ENCODE measurements around the gene CCDC33. TPM values are rescaled to one million over a fixed set of nuclear protein-coding genes. Genes with fewer than 3 reads are reported as not detected.

CCDC33 gene
- total RNA-seq, 4 donors from 2014 or later, result not detected

- TF ChIP-seq EP300 (IDR thresholded peaks at IDR 0.05) (no peak), CTCF (IDR thresholded peaks at IDR 0.05) (no peak), POLR2A (IDR thresholded peaks at IDR 0.05) (no peak)
- H3K36me3 ChIP-seq, result no peaks in the 10 kb centered on the region
- H3K4me1 ChIP-seq, result no peaks in the 10 kb centered on the region
- H3K27me3 ChIP-seq, result peaks cover 0 to 35% of the 10 kb centered on the region in 2 donors
- no peak overlapping the region for H3K4me3 ChIP-seq
- H3K27ac ChIP-seq, result no peak overlapping the region
- DNase-seq (ENCODE audit: low spot score in 2 of 2), result no peak
- 33 to 34% methylated on average over 5 of the region's 5 CpGs for WGBS, 2 donors
- H3K9me3 ChIP-seq, result no peaks in the 10 kb centered on the region
Measured at GRCh38 chr15:74265046-74265639, 29.0 kb downstream of the CCDC33 start.

GRCh38 chr15:74268020-74268419 is 31.9 kb downstream of the CCDC33 start:
- 72 to 75% methylated on average over 6 of the region's 6 CpGs for WGBS, 2 donors
- Histone ChIP-seq H3K4me3 (no peak overlapping the region), H3K27ac (no peak overlapping the region), H3K9me3 (no peaks in the 10 kb centered on the region), H3K27me3 (peaks cover 0 to 32% of the 10 kb centered on the region in 2 donors), H3K36me3 (no peaks in the 10 kb centered on the region), H3K4me1 (no peaks in the 10 kb centered on the region)
- TF ChIP-seq EP300 (IDR thresholded peaks at IDR 0.05) (no peak), CTCF (IDR thresholded peaks at IDR 0.05) (no peak), POLR2A (IDR thresholded peaks at IDR 0.05) (no peak)
- DNase-seq (ENCODE audit: low spot score in 2 of 2), result no peak

DNA sequence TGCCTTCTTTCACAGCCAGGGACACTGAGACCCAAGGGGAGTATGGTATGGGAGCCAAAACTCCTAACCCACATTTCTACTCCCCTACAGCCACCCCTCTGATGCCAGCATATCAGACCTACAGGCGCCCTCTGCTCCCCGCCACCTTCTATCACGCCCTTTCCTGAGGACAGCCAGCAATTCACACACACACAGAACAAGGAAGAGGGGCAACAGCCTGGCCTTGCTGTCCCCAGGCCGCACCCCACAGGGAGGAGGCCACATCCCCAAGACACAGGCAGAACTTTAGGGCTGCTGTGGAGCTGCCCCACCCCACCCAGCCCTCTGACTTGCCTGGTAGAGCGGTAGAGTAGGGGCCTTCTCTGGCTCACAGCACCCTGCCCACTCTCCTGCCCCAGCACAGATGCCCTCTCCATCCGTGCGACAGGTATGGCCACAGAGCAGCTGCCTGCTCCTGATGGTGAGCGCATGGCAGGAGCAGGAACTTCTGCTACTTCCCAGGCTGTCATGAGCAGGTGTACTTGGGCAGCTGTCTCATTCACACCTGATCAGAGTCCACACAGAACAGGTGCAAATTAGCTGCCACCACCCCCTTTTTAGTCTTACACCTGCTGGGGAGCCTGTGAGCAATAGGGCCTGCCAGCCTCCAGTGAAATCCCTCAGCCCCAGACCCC is 33.4 kb downstream of the CCDC33 start:
- no peaks in the 10 kb centered on the region for H3K9me3 ChIP-seq
- H3K36me3 ChIP-seq, result no peaks in the 10 kb centered on the region
- no peak overlapping the region for H3K4me3 ChIP-seq
- DNase-seq (ENCODE audit: low spot score in 2 of 2), result no peak
- 89 to 93% methylated on average over 5 to 8 of the region's 8 CpGs for WGBS, 2 donors
- TF ChIP-seq POLR2A (IDR thresholded peaks at IDR 0.05), result no peak
- no peak for TF ChIP-seq EP300 (IDR thresholded peaks at IDR 0.05)
- no peak for TF ChIP-seq CTCF (IDR thresholded peaks at IDR 0.05)
- peaks cover 0 to 32% of the 10 kb centered on the region in 2 donors for H3K27me3 ChIP-seq
- no peaks in the 10 kb centered on the region for H3K4me1 ChIP-seq
- no peak overlapping the region for H3K27ac ChIP-seq

DNA sequence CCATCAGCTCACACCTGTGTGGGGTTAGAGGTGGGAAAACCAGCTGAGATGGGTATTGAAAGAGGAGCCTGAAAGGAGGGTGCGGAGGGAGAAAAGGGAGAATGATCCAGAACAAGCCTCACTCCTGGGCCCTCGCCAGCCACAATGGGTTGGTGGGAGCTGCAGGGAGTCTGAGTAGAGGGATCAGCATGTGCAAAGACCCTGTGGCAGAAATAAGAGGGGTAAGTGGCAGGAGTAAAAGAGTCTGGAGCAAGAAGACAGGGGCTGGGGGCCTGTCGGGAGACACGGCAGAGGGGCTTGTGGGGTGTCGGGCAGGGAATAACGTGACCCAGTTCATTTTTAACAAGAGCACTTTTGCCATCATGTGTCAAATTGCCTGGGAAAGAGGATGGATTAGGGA is 34.0 kb downstream of the CCDC33 start:
- Histone ChIP-seq H3K27me3 (peaks cover 0 to 32% of the 10 kb centered on the region in 2 donors), H3K9me3 (no peaks in the 10 kb centered on the region), H3K4me1 (no peaks in the 10 kb centered on the region), H3K36me3 (no peaks in the 10 kb centered on the region), H3K27ac (no peak overlapping the region), H3K4me3 (no peak overlapping the region)
- no peak for TF ChIP-seq EP300 (IDR thresholded peaks at IDR 0.05)
- TF ChIP-seq CTCF (IDR thresholded peaks at IDR 0.05), result no peak
- TF ChIP-seq POLR2A (IDR thresholded peaks at IDR 0.05), result no peak
- WGBS, 2 donors, result 87 to 95% methylated on average over 6 of the region's 6 CpGs
- DNase-seq (ENCODE audit: low spot score in 2 of 2), result no peak

DNA sequence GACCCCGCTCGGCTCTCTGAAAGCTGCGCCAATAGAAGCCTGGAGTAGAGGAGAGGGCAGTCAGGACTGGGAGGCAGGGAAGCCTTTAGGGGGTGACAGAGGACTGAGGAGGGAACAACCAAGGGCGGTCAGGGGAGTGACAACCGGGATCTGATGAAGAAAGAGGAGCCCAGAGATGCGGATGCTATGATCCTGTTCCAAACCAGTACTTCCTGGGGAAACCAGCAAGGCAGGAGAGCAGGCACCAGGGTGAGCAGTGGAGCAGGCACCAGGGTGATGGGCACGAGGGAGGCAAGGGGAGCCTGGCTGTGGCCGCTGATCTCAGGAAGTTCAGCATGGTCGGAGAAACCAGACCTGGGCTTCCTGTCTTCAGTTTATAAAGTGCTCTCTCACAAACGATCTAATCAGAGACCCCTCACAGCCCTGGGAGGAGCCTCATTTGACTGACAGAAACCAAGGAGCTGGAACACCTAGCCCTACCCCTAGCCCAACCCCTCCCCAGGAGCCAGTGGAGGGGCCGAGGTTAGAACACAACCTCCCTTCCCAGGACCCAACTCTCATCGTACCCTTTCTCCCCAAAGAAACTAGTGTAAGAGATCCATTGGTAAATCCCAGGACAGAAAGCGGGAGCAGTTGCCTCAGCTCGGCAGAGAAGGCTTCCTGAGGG is 34.9 kb downstream of the CCDC33 start:
- no peak for DNase-seq (ENCODE audit: low spot score in 2 of 2)
- Histone ChIP-seq H3K27ac (no peak overlapping the region), H3K36me3 (no peaks in the 10 kb centered on the region), H3K27me3 (peaks cover 0 to 27% of the 10 kb centered on the region in 2 donors), H3K4me1 (no peaks in the 10 kb centered on the region), H3K9me3 (no peaks in the 10 kb centered on the region), H3K4me3 (no peak overlapping the region)
- TF ChIP-seq CTCF (IDR thresholded peaks at IDR 0.05), result no peak
- TF ChIP-seq EP300 (IDR thresholded peaks at IDR 0.05), result no peak
- TF ChIP-seq POLR2A (IDR thresholded peaks at IDR 0.05), result no peak
- WGBS, 2 donors, result 38 to 39% methylated on average over 13 to 14 of the region's 14 CpGs
